EH (cell line): ENCODE measurements around the gene EPHX1.
"Not testable (repeated sequence)": the region's sequence is repeated elsewhere in the genome, so short reads cannot be mapped to it uniquely, and the experiment has no call there.

Source experiments
- DNase-seq: peaks from one replicate; pipeline ENCODE4 v3.0.0-alpha.2; 2015; ENCODE audit warnings: low read depth

Gene EPHX1

DNA sequence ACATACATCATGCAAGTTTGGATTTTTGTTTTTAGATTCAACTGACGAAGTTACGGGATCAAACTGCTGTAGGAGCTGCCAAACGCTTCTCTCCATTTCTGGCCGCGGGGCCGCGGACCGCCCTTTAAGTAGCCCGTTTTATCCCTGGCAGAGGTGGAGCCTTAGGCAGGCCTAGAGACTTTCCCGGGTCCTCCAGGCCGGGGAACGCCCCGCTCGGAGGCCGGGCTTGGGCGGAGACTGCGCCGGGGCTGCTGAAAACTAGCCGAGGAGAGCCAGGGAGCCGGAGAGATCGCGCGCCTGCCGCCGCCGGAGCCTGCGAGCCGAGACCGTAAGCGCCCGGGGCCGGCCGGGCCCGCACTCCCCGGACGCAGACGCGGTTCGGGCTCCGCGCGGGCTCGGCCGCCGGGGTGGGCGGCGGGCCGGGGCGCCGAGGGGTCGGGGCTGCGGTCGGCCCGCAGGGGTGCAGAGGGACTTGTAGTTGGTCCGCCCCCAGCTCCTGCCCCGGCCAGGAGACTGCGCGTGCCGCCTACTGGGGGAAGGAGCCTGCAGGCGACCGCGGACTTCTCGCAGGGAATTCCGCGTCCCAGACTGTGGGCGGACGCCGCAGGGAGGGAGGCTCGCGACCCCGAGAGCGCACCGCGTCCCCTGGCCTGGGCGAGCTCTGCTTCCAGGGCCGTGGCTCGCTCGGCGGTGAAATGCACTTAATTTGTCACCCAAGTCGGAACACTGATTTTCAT, at the start of gene EPHX1:
TSS of gene EPHX1 (plus strand) at position 283 of the 737 bp plus-strand sequence. CDS start 18,606 bp downstream, outside the sequence.
- DNase-seq = peak; percentile 90

DNA sequence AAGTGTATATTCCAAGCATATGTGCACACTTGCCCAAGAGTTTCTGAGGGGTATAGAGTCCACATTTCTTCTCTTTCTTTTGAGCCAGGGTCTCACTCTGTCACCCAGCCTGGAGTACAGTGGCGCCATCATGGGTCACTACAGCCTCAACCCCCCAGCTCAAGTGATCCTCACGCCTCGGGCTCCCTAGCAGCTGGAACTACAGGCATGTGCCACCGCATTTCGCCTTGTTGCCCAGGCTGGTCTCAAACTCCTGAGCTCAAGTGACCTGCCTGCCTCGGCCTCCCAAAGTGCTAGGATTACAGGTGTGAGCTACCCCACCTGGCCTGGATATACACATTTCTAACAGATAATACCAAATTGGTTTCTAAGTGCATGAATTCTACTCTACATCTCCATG, 49.4 kb upstream of the EPHX1 start:
- DNase-seq = no peak

- DNase-seq = not testable (repeated sequence)
Observed at GRCh38 chr1:225761395-225761794, 48.5 kb upstream of the EPHX1 start.

DNA sequence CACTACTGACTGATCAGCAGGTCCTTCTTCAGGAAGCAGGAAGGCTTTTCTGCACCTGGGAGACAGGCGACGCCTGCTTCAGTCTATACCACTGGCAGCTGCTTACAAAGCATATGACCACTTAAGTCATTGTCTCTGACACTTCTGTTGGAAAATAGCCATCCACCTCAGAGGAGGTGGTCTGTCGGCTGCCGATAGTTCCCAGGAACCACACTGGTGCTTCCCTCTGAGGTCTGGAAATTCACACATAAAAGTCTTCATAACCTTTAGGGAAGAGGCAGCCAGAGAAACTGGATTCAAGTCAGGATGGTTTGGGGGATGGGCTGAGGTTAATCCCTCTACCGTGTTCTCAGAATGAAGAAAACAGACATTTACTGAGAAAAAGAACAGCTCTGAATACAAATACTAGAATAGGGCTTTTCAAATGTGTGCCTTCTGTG, 47.9 kb upstream of the EPHX1 start:
- DNase-seq = no peak

GRCh38 chr1:225762444-225762843, 47.5 kb upstream of the EPHX1 start:
- no peak for DNase-seq

- peak; percentile 69 for DNase-seq
Observed at GRCh38 chr1:225763716-225764548, 46.0 kb upstream of the EPHX1 start.

DNA sequence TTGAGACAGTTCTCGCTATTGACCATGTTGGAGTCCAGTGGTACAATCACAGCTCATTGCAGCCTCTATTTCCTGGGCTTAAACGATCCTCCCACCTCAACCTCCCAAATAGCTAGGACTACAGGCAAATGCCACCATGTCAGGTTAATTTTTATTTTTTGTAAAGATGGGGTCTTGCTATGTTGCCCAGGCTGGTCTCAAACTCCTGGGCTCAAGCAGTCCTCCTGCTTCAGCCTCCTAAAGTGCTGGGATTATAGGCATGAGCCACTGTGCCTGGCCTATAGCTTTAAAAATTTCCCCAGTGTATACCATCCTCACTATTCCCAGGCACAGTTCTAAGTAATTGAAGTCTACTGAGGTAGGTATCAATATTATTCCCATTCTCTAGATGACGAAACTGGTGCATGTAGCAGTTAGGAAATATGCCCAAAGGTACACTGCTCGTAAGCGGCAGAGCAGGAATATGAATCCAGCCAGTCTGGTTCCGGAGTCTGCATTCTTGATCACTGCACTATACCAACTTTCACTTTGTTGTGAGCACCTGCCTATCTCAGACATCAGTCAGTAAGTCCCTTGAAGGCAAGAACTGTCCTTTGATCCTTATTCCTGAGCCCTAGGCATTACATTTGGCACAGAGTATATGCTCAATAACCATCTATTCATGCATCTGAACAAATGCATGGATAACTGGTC, 43.8 kb upstream of the EPHX1 start:
- DNase-seq = no peak

DNA sequence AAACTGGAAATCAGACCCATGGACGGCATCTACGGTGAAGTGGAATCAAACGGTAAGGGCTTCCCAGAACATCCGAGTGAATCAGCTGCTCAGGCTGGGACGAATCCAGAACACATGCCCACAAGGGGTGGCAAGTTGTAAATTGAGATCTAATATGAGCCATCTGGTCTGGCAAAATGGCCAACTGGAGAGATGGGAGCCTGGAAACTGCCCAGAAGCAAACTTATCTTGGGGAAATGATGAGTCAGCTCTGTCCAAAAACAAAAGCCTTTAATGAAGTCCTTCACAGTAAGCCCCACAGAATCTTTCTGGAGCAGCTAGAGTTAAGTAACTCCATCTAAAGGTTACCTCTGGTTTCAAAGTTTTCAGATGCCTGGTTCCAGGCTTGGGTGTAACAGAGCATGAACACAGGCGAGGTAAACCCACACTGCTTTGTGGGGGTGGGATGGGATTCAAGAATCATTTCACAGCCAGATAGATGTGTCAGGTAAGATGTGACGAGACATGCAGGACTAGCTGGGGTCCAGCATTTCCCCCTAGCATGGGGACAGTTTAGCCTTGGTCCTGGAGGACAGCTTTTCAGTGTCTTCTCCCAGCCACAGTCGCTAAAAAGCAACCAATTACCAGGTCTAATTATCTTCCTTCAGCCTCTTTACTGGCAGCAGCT, 42.8 kb upstream of the EPHX1 start:
- DNase-seq = peak; percentile 96

DNA sequence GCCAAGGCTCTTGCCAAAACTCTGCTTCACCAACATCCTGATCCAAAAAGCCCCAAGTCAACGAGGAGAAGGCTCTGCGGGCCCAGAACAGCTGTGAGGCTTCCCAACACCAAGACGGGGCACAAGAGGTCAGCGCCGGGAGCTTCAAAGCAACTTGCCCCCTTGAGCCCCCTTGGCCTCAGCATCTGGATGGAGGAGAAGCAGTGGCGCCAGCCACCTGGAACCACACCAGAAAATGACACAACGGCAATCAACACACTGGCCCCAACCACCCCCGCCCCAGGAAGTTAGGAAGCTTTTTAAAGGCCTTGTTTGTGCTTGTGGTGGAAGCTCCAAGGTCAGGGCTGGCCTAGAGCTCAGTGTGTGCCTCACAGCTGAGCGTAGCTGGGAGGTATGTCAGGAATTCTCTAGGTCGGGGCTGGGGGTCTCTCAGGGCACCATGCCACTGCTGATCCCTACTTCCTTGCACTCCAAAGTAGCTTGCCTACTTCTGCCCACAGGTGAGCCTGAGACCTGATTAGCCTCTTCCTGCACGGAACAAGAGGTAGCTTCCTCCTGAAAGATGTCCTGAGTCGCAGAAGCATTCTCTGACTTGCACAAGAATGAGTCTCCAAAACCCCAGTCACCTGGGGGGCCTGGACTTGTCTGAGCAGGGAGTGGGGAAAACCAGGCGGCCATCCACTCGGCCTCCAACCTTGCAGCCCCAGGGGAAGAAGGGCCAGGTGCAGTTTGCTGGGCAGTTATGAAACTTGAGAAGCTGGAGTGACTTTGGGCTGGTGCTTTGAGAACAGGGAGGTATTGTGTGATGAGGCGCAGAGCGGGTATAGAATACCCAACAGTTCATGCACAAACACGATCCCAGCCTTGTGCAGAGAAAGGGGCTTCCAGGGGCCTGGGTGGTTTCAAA, 42.0 kb upstream of the EPHX1 start:
- peak; percentile 74 for DNase-seq

DNA sequence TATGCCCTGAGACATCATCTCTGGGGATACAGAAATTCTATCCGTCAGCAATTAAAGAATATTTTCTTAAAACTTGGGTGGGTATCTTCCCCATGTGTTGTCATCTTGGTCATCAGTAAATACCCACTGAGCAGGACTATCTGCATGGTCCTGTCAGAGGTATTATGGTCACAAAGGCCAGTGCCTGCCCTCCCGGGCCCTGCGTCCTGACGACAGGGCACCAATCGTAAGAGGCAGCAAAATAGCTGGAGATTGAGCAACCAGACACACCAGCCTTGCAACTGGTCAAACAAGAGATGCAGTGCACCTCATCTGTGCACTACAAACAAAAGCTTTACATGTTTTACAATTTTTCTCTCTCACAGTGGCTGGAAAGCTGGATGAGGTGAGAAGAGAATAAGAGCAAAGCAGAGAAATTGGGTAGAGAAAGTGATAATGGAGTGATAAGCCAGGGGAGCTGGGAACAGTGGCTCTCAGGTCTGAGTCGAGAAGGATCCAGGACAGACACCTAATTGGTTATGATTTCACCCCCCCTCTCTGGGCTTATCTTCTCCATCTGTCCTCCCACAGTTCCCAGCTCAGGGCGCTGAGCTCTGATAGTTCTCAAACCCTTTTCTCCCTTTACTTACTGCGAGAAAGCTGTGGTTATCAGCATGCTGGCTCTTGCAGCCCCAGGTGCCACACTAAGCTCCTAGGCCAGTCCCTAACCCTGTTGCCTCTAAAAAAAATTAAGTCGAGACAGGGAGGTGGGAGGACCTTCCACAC, 41.1 kb upstream of the EPHX1 start:
- no peak for DNase-seq

DNA sequence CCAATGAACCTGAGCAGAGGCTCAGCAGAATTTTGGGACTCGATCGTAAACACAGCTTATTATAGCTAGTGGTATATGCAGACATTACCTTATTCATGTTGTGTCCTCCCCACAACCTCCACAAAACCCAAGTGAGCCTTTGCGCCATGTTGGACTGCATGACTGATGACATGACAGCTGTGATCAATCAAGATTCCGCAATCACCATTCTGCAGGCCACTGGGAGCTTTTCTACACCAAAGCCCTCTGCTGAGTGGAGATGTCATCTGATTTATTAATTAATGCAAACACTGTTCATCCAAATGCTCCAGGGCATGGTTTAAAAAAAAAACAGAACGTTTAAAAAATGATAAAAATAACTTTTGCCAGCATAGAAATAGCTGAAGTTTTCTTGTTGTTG, 40.2 kb upstream of the EPHX1 start:
- DNase-seq = no peak

GRCh38 chr1:225770561-225771248, 39.2 kb upstream of the EPHX1 start:
- DNase-seq = no peak

DNA sequence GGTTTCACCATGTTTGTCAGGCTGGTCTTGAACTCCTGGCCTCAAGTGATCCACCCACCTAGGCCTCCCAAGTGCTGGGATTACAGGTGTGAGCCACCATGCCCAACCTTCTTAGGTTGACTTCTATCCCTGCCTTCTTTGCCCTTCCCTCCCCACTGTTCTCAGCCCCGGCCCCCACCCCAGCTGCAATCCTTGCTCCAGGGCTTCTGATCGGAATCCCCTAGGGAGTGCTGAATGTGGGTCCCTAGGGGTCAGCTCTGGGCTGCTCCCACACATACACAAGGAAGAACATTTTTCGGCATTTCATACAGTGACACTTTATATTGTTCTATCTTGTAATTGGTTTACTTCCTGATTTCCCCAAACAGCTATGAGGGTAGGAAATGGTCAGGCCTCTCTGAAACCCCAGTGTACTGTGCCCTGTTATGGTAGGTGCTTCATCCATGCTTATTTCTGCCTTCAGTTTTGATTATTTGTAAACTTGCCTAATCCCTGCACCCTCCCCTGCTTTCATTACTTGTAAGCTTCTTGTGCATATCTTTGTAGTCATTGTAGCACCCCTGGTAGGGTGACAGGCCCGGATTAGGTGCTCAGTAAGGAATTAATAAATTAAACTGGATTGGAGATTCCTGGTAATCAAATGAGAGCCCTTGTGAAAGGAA, 38.1 kb upstream of the EPHX1 start:
- no peak for DNase-seq

- peak; percentile 90 for DNase-seq
Observed at GRCh38 chr1:225772323-225772768, 37.6 kb upstream of the EPHX1 start.

DNA sequence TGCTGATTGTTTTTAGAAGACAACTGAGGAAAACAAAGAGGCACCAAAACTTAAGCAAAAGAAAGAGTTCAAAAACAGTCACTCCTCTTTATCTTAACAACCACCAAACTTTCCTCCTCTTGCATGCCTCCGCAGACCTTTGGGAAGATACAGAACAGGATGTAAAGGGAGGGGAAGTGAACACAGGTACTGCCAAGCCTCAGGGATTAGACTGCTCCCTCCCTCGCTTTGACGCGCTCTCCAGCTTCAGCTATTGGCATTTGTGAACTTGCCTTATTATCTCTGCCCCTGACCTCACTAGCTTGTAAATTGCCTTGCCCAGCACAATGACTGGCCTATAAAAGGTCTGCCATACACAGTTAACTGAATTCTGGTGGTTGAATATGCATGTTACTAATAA, 37.1 kb upstream of the EPHX1 start:
- no peak for DNase-seq

- DNase-seq = peak; percentile 72
Observed at GRCh38 chr1:225774281-225775147, 35.4 kb upstream of the EPHX1 start.

DNA sequence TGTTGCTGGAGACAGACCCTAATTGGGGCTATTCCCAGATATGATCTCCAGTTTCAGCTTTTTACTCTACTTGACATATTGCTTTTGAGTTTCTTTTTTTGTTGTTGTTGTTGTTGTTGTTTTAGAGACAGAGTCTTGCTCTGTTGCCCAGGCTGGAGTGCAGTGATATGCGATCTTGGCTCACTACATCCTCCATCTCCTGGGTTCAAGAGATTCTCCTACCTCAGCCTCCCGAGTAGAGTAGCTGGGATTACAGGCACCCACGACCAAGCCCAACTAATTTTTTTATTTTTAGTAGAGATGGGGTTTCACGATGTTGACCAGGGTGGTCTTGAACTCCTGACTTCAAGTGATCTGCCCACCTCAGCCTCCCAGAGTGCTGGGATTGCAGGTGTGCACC, 33.6 kb upstream of the EPHX1 start:
- DNase-seq = no peak

DNA sequence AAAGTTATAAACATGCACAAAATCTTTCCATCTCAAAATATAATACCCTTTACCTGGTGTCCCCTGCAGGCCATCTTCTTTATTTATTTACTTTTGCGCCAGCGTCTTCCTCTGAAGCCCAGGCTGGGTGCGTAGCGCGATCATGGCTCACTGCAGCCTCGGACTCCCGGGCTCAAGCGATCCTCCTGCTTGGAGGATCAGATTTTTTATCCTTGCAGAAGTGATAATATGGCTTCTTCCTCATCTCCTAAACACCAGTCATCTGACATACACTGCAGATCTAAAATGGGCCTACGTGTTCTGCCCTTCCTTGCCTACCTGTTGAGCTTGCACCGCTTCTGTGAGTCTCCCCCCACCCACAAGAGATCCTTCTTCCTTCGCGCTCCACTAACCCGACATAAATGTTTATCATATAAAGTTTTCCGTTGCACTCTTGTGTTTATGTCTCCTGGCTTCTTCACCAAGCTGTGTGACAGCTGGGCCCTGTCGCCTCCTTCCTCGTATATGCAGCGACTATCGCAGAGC, 32.8 kb upstream of the EPHX1 start:
- no peak for DNase-seq
